ENCODE results near the gene TNPO3. TPM values are rescaled to one million over a fixed set of nuclear protein-coding genes. Genes with fewer than 3 reads are reported as not detected.
"Not testable (repeated sequence)": the region's sequence is repeated elsewhere in the genome, so short reads cannot be mapped to it uniquely, and the experiment has no call there.

The TNPO3 gene
- polyA plus RNA-seq, 1 experiment: 49.5 TPM

- POLR2A ChIA-PET: no interaction called here
- H3K27ac ChIP-seq (ENCODE audit: low read depth, low read length): no peak overlapping the region
- CTCF ChIA-PET: interaction anchor here (1.1 to 1.4 kb wide), 2 partner anchors 112 to 158 kb away, joined by 3 to 5 read pairs; no protein-coding TSS in a partner anchor
- DNase-seq (ENCODE audit: low read depth, low spot score): no peak
- H3K27me3 ChIP-seq (ENCODE audit: control insufficient read depth, insufficient read depth, low read length): no peaks in the 10 kb centered on the region
- TF ChIP-seq, protein P1, sequence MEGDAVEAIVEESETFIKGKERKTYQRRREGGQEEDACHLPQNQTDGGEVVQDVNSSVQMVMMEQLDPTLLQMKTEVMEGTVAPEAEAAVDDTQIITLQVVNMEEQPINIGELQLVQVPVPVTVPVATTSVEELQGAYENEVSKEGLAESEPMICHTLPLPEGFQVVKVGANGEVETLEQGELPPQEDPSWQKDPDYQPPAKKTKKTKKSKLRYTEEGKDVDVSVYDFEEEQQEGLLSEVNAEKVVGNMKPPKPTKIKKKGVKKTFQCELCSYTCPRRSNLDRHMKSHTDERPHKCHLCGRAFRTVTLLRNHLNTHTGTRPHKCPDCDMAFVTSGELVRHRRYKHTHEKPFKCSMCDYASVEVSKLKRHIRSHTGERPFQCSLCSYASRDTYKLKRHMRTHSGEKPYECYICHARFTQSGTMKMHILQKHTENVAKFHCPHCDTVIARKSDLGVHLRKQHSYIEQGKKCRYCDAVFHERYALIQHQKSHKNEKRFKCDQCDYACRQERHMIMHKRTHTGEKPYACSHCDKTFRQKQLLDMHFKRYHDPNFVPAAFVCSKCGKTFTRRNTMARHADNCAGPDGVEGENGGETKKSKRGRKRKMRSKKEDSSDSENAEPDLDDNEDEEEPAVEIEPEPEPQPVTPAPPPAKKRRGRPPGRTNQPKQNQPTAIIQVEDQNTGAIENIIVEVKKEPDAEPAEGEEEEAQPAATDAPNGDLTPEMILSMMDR (IDR thresholded peaks at IDR 0.05; ENCODE audit: low read depth, low read length): no peak
- no peaks in the 10 kb centered on the region for H3K9me3 ChIP-seq (ENCODE audit: control insufficient read depth, insufficient read depth, low read length)
- H3K4me3 ChIP-seq (ENCODE audit: low read depth, low read length): no peak overlapping the region
Measured at GRCh38 chr7:129052441-129052840, 2.5 kb downstream of the TNPO3 start.

GRCh38 chr7:129051459-129051858 is 3.5 kb downstream of the TNPO3 start:
- POLR2A ChIA-PET; H3K27me3 ChIP-seq (ENCODE audit: control insufficient read depth, insufficient read depth, low read length); H3K27ac ChIP-seq (ENCODE audit: low read depth, low read length); DNase-seq (ENCODE audit: low read depth, low spot score); H3K9me3 ChIP-seq (ENCODE audit: control insufficient read depth, insufficient read depth, low read length); H3K4me3 ChIP-seq (ENCODE audit: low read depth, low read length): not testable (repeated sequence)
- CTCF ChIA-PET: interaction anchor here (0.8 to 1.4 kb wide), 3 partner anchors 13 to 159 kb away, joined by 3 to 5 read pairs (median 3); no protein-coding TSS in a partner anchor

DNA sequence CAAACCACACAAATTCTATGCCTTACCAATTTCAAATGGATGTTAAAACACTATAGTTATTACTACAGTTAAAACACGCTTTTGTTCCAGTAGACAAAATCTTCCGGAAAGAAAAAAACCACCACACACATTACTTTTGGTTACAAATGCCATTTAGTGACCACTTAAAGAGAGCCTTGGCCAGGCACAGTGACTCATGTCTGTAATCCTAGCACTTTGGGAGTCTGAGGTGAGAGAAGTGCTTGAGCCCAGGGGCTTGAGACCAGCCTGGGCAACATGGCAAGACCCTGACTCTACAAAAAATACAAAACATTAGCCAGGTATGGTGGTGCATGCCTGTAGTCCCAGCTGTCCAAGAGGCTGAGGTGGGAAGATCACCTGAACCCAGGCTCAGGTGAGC is 7.2 kb downstream of the TNPO3 start:
- POLR2A ChIA-PET: no interaction called here
- DNase-seq (ENCODE audit: low read depth, low spot score): no peak
- no peak overlapping the region for H3K4me3 ChIP-seq (ENCODE audit: low read depth, low read length)
- CTCF ChIA-PET: interaction anchor here (0.6 kb wide), 1 partner anchor 95 kb away, joined by 4 read pairs; no protein-coding TSS in a partner anchor
- H3K9me3 ChIP-seq (ENCODE audit: control insufficient read depth, insufficient read depth, low read length): no peaks in the 10 kb centered on the region
- no peaks in the 10 kb centered on the region for H3K27me3 ChIP-seq (ENCODE audit: control insufficient read depth, insufficient read depth, low read length)
- no peak overlapping the region for H3K27ac ChIP-seq (ENCODE audit: low read depth, low read length)
- TF ChIP-seq, protein P1 (IDR thresholded peaks at IDR 0.05; ENCODE audit: low read depth, low read length): no peak

- Histone ChIP-seq H3K4me3 (ENCODE audit: low read depth, low read length) (no peak overlapping the region), H3K27me3 (ENCODE audit: control insufficient read depth, insufficient read depth, low read length) (no peaks in the 10 kb centered on the region), H3K27ac (ENCODE audit: low read depth, low read length) (no peak overlapping the region), H3K9me3 (ENCODE audit: control insufficient read depth, insufficient read depth, low read length) (no peaks in the 10 kb centered on the region)
- TF ChIP-seq, protein P1 (IDR thresholded peaks at IDR 0.05; ENCODE audit: low read depth, low read length): no peak
- CTCF ChIA-PET: no interaction called here
- POLR2A ChIA-PET: no interaction called here
- no peak for DNase-seq (ENCODE audit: low read depth, low spot score)
Measured at GRCh38 chr7:129045682-129046081, 9.2 kb downstream of the TNPO3 start.

- DNase-seq (ENCODE audit: low read depth, low spot score): no peak
- H3K27ac ChIP-seq (ENCODE audit: low read depth, low read length): no peak overlapping the region
- no peaks in the 10 kb centered on the region for H3K27me3 ChIP-seq (ENCODE audit: control insufficient read depth, insufficient read depth, low read length)
- CTCF ChIA-PET: interaction anchor here (0.6 kb wide), 1 partner anchor 9 kb away, joined by 3 read pairs; no protein-coding TSS in a partner anchor
- POLR2A ChIA-PET: no interaction called here
- TF ChIP-seq, protein P1 (IDR thresholded peaks at IDR 0.05; ENCODE audit: low read depth, low read length): no peak
- no peak overlapping the region for H3K4me3 ChIP-seq (ENCODE audit: low read depth, low read length)
- H3K9me3 ChIP-seq (ENCODE audit: control insufficient read depth, insufficient read depth, low read length): no peaks in the 10 kb centered on the region
Measured at GRCh38 chr7:129043012-129043411, 11.9 kb downstream of the TNPO3 start.
